Omental fat pad (tissue), 4 donors: Measurements from ENCODE around the gene PSMD4. TPM values are rescaled to one million over a fixed set of nuclear protein-coding genes. Genes with fewer than 3 reads are reported as not detected.

Experiments used
- ATAC-seq: fragments of 150-250 bp; one replicate; pipeline ENCODE4 v1.9.1; 2016; ENCODE audit warnings: mild to moderate bottlenecking, moderate library complexity; ENCODE audit not compliant: low FRiP score
- DNase-seq: peaks from one replicate; pipeline ENCODE4 v3.0.0-alpha.2; 2019; ENCODE audit warnings: low spot score
- CTCF ChIP-seq, 3 donors: fragments of 450-650 bp; IDR thresholded peaks; one replicate each; pipeline ENCODE4 v1.5.1; 2016 to 2017; ENCODE audit warnings: antibody characterized with exemption in 3 of 3, mild to moderate bottlenecking in 3 of 3, moderate library complexity in 2 of 3
- total RNA-seq, 4 donors: library from RNA; depleted of rRNA; stranded (reverse); fragments of >200 nt; gene quantifications; one replicate each; pipeline ENCODE4 v1.1.0, GENCODE V29; 2016

PSMD4 gene
- total RNA-seq, 4 donors from 2014 or later: 96.4 to 148 (median 131) TPM

- no peak for DNase-seq
- no peak for TF ChIP-seq CTCF (IDR thresholded peaks at IDR 0.05)
- no peak for ATAC-seq
These were observed 19.3 kb upstream of the PSMD4 start for GRCh38 chr1:151235235-151235634.

GRCh38 chr1:151237678-151238466 lies 16.7 kb upstream of the PSMD4 start:
- no peak for TF ChIP-seq CTCF (IDR thresholded peaks at IDR 0.05)
- DNase-seq (no peak), ATAC-seq (no peak)

GRCh38 chr1:151238467-151238739 lies 16.1 kb upstream of the PSMD4 start:
- DNase-seq: no peak
- no peak for TF ChIP-seq CTCF (IDR thresholded peaks at IDR 0.05)
- no peak for ATAC-seq

- TF ChIP-seq CTCF (IDR thresholded peaks at IDR 0.05): no peak
- no peak for ATAC-seq
- no peak for DNase-seq
These were observed 12.1 kb upstream of the PSMD4 start for GRCh38 chr1:151242442-151242841.

GRCh38 chr1:151243683-151244216 lies 10.8 kb upstream of the PSMD4 start:
- no peak for TF ChIP-seq CTCF (IDR thresholded peaks at IDR 0.05)
- DNase-seq: no peak
- ATAC-seq: no peak

GRCh38 chr1:151246786-151247185 lies 7.7 kb upstream of the PSMD4 start:
- no peak for DNase-seq
- TF ChIP-seq CTCF (IDR thresholded peaks at IDR 0.05): no peak
- ATAC-seq: no peak
